Kidney (tissue), 14 donors: Measurements from ENCODE around the gene MAST2. TPM values are rescaled to one million over a fixed set of nuclear protein-coding genes. Genes with fewer than 3 reads are reported as not detected.

Experiments used
- DNase-seq, 5 donors: peaks; one replicate each; pipeline ENCODE4 v3.0.0-alpha.2; 2013 to 2020
- FAIRE-seq: peaks from 2 replicates; lab custom pipeline; 2012; peaks lifted over from hg19 to GRCh38; lab: Jason Lieb, UNC
- H3K27ac ChIP-seq, 2 donors: one replicate each; pipeline ENCODE4 v1.7.0; 2013; ENCODE audit warnings: low read depth in 2 of 2, low read length in 2 of 2, inconsistent platforms in 1 of 2
- H3K27me3 ChIP-seq: one replicate; pipeline ENCODE4 v1.7.1; 2013; ENCODE audit warnings: low read length, inconsistent platforms; ENCODE audit not compliant: control insufficient read depth, insufficient read depth
- H3K36me3 ChIP-seq, 3 donors: one replicate each; pipeline versions ENCODE4 v1.7.0 to v1.7.1; 2013; ENCODE audit warnings: low read length in 3 of 3, control low read depth in 1 of 3, inconsistent platforms in 1 of 3; ENCODE audit not compliant: insufficient read depth in 3 of 3, control insufficient read depth in 2 of 3
- H3K4me1 ChIP-seq, 3 donors: one replicate each; pipeline versions ENCODE4 v1.7.0 to v1.7.1; 2013; ENCODE audit warnings: low read length in 3 of 3, inconsistent platforms in 1 of 3, low read depth in 1 of 3; ENCODE audit not compliant: control insufficient read depth in 2 of 3, insufficient read depth in 2 of 3
- H3K4me3 ChIP-seq, 3 donors: one replicate each; pipeline versions ENCODE4 v1.7.0 to v1.8.1; 2013; ENCODE audit warnings: low read length in 3 of 3, control low read depth in 1 of 3, inconsistent platforms in 1 of 3
- H3K9ac ChIP-seq, 3 donors: one replicate each; pipeline versions ENCODE4 v1.7.0 to v1.7.1; 2013; ENCODE audit warnings: low read length in 3 of 3, control low read depth in 1 of 3, inconsistent platforms in 1 of 3
- H3K9me3 ChIP-seq, 3 donors: one replicate each; pipeline versions ENCODE4 v1.7.0 to v1.7.1; 2013; ENCODE audit warnings: low read length in 3 of 3, control low read depth in 1 of 3, inconsistent platforms in 1 of 3; ENCODE audit not compliant: control insufficient read depth in 2 of 3, insufficient read depth in 1 of 3
- intact Hi-C: fragments of 100-400 bp; cut with DNase I; formaldehyde crosslinking; loops from one replicate; pipeline ENCODE4 v1.11.1; 2022
- polyA plus RNA-seq: library from polyadenylated mRNA; stranded (reverse); fragments of 350-450 nt; fragmentation: Illumina TruSeq; extraction: RNeasy Lipid Tissue Mini Kit (QIAGEN cat#74804); gene quantifications from one replicate; pipeline ENCODE4 v1.2.3, GENCODE V29; 2014; ENCODE audit warnings: low read depth, low replicate concordance; ENCODE audit not compliant: insufficient read depth
- total RNA-seq: library from RNA; stranded (reverse); fragmentation: NEBNext Ultra II Directional; extraction: Animal tissue kit (Norgen Biotek cat#: 25700); gene quantifications from one replicate; pipeline ENCODE4 v1.2.1, GENCODE V29; 2021
- TF ChIP-seq, protein P1 (sequence below): IDR thresholded peaks from 3 replicates; pipeline ENCODE4 v1.5.1; 2012; ENCODE audit warnings: mild to moderate bottlenecking, moderate library complexity, borderline replicate concordance; ENCODE audit not compliant: insufficient read depth; ENCODE audit errors: extremely low read depth
- donor health status: control.
- donor health status: control.
- donor health status: control.
- donor health status: control.
- donor health status: control.
- donor health status: DM: yes; HTN: yes; CAD: no.
- donor health status: Normal renal cell carcinoma (clear cell type).

Gene MAST2
- total and polyA plus RNA-seq, 2 donors from 2014 or later: 7.6 to 17.9 TPM

DNA sequence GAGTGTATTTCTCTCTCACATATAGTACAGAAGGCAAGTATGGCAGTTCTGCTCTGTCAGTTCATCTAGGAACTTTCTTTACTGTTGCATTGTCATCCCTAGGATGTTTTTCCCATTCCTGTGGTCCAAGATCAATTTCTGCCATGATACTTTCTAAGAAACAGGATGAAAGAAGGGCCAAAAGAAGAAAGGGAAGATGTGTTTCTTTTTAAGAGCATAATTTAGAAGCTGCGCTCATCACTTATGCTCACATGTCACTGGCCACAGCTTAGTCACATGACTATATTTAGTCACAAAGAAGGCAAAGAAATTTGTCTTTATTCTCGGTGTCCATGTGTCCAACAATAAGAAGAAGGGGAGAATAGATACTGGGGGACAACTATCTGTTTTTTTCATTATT is 7.0 kb upstream of the MAST2 start:
- TF ChIP-seq, protein P1, sequence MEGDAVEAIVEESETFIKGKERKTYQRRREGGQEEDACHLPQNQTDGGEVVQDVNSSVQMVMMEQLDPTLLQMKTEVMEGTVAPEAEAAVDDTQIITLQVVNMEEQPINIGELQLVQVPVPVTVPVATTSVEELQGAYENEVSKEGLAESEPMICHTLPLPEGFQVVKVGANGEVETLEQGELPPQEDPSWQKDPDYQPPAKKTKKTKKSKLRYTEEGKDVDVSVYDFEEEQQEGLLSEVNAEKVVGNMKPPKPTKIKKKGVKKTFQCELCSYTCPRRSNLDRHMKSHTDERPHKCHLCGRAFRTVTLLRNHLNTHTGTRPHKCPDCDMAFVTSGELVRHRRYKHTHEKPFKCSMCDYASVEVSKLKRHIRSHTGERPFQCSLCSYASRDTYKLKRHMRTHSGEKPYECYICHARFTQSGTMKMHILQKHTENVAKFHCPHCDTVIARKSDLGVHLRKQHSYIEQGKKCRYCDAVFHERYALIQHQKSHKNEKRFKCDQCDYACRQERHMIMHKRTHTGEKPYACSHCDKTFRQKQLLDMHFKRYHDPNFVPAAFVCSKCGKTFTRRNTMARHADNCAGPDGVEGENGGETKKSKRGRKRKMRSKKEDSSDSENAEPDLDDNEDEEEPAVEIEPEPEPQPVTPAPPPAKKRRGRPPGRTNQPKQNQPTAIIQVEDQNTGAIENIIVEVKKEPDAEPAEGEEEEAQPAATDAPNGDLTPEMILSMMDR: no peak
- intact Hi-C loops: no loop called here
- FAIRE-seq (no peak), DNase-seq (no peak)
- H3K36me3 ChIP-seq: no peaks in the 10 kb centered on the region
- H3K4me1 ChIP-seq: no peaks in the 10 kb centered on the region
- H3K27me3 ChIP-seq: no peaks in the 10 kb centered on the region
- no peak overlapping the region for H3K27ac ChIP-seq
- no peak overlapping the region for H3K9ac ChIP-seq
- H3K4me3 ChIP-seq: no peak overlapping the region
- H3K9me3 ChIP-seq: no peaks in the 10 kb centered on the region

DNA sequence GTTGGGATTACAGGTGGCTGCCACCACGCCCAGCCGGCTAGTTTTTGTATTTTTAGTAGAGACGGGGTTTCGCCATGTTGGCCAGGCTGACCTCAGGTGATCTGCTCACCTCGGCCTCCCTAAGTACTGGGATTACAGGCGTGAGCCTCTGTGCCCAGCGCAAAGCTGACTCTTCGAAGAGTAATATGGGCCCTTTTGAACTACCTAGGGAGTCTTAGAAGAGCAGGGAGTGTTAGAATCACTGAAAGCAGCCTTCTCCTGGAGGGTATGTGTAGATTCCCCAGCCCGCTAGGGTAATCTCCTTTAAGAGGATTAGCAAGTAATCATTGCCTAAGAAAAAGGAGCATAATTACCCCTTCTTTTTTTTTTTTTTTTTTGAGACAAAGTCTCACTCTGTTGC is 6.5 kb upstream of the MAST2 start:
- no peak overlapping the region for H3K9ac ChIP-seq
- intact Hi-C loops: no loop called here
- no peaks in the 10 kb centered on the region for H3K4me1 ChIP-seq
- no peaks in the 10 kb centered on the region for H3K9me3 ChIP-seq
- H3K27me3 ChIP-seq: no peaks in the 10 kb centered on the region
- TF ChIP-seq, protein P1: no peak
- FAIRE-seq (no peak), DNase-seq (no peak)
- H3K4me3 ChIP-seq: no peak overlapping the region
- H3K27ac ChIP-seq: no peak overlapping the region
- H3K36me3 ChIP-seq: no peaks in the 10 kb centered on the region

DNA sequence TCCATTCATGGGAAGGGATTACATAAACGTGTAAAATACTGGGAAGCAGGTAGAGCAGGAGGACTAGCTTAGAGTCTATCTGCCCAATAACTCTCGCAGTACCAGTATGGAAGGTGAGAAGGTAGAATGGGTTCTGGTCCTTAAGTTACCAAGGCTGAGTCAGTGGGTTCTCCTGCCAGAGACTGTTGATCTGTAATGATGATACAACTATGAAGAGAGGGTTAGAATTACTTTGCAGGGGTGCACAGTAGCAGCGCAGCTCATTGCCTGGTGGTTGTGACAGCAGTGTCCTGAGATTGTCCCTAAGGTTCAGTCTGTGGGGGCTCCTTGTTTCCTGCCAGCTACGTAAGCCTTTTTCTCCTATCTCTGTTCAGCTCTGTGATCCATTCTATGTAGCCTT is 2.5 kb upstream of the MAST2 start:
- intact Hi-C loops: no loop called here

More for the DNA sequence above, 2.5 kb upstream of the MAST2 start:
- no peak overlapping the region for H3K9ac ChIP-seq
- peaks cover 0 to 11% (median 8%) of the 10 kb centered on the region in 3 donors for H3K4me1 ChIP-seq
- no peaks in the 10 kb centered on the region for H3K27me3 ChIP-seq
- no peaks in the 10 kb centered on the region for H3K36me3 ChIP-seq
- no peak overlapping the region for H3K27ac ChIP-seq
- no peaks in the 10 kb centered on the region for H3K9me3 ChIP-seq
- no peak overlapping the region for H3K4me3 ChIP-seq
- DNase-seq (no peak), FAIRE-seq (no peak)
- TF ChIP-seq, protein P1: no peak
